Measurements from ENCODE around the gene HCRTR2. TPM values are rescaled to one million over a fixed set of nuclear protein-coding genes. Genes with fewer than 3 reads are reported as not detected.
"Not testable (repeated sequence)": the region's sequence is repeated elsewhere in the genome, so short reads cannot be mapped to it uniquely, and the experiment has no call there.

HCRTR2 gene
- polyA plus RNA-seq, 3 donors, result 0.23 to 0.34 TPM; not detected in 1

- no peak for DNase-seq
These were observed 37.8 kb downstream of the HCRTR2 start for GRCh38 chr6:55212156-55212555.

- DNase-seq, result no peak
These were observed 46.6 kb downstream of the HCRTR2 start for GRCh38 chr6:55220961-55221360.

GRCh38 chr6:55227862-55228261, 53.5 kb downstream of the HCRTR2 start:
- DNase-seq, result no peak

- DNase-seq, result no peak
These were observed 64.8 kb downstream of the HCRTR2 start for GRCh38 chr6:55239099-55239498.

- peak; percentile 10 for DNase-seq
These were observed 66.8 kb downstream of the HCRTR2 start for GRCh38 chr6:55240975-55241605.

- no peak for DNase-seq
These were observed 76.1 kb downstream of the HCRTR2 start for GRCh38 chr6:55250400-55250799.

GRCh38 chr6:55255113-55255512, 80.8 kb downstream of the HCRTR2 start:
- DNase-seq, result no peak

GRCh38 chr6:55260181-55260580, 85.9 kb downstream of the HCRTR2 start:
- DNase-seq, result no peak

GRCh38 chr6:55265409-55266114, 91.2 kb downstream of the HCRTR2 start:
- DNase-seq, result no peak

- no peak for DNase-seq
These were observed 92.6 kb downstream of the HCRTR2 start for GRCh38 chr6:55266896-55267295.

- DNase-seq, result peak; percentile 75
These were observed 102.6 kb downstream of the HCRTR2 start for GRCh38 chr6:55276745-55277530.

GRCh38 chr6:55277646-55278045, 103.3 kb downstream of the HCRTR2 start:
- DNase-seq, result no peak

GRCh38 chr6:55281215-55281614, 106.9 kb downstream of the HCRTR2 start:
- no peak for DNase-seq

- no peak for DNase-seq
These were observed 107.8 kb downstream of the HCRTR2 start for GRCh38 chr6:55282115-55282514.

GRCh38 chr6:55286824-55287223, 112.5 kb downstream of the HCRTR2 start:
- no peak for DNase-seq

- no peak for DNase-seq
These were observed 116.4 kb downstream of the HCRTR2 start for GRCh38 chr6:55290736-55291135.

GRCh38 chr6:55293116-55293515, 118.8 kb downstream of the HCRTR2 start:
- no peak for DNase-seq

- not testable (repeated sequence) for DNase-seq
These were observed 122.9 kb downstream of the HCRTR2 start for GRCh38 chr6:55297214-55297613.

- no peak for DNase-seq
These were observed 125.1 kb downstream of the HCRTR2 start for GRCh38 chr6:55299286-55299985.

GRCh38 chr6:55304747-55305146, 130.4 kb downstream of the HCRTR2 start:
- no peak for DNase-seq

GRCh38 chr6:55319961-55320695, 145.8 kb downstream of the HCRTR2 start:
- DNase-seq, result no peak

GRCh38 chr6:55320696-55321086, 146.4 kb downstream of the HCRTR2 start:
- no peak for DNase-seq

All from renal pelvis (tissue), 4 donors.